Right kidney (tissue), 1 donor: ENCODE results near the gene PDSS1.
"Not testable (repeated sequence)": the region's sequence is repeated elsewhere in the genome, so short reads cannot be mapped to it uniquely, and the experiment has no call there.

ENCODE experiments used
- DNase-seq: peaks from one replicate; pipeline ENCODE4 v3.0.0-alpha.2; 2016

The PDSS1 gene

DNA sequence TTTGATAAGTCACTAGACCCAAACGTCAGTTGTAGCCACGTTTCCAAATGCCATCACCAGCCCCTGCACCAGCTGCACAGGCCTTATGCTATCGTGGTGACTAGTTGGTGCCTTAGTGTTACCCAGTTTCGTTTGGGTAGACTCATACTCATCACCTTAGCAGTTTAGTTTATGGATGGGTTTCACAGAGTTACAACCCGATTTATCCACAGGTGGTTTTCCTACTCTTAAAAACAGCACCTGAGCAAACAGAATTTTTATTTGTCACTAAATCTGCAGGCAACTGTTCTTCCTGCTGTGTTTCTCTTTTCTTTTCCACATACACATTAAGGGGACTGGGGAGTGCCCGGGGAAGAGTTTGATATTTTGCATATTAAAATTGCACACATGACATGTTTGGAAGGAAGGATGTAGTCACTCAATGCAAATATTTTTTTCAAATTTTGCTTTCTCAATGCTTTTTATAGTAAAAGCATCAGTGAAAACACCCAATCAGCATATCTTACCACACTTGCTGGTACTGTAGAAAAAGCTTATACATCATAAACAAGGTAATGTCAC, 41.6 kb downstream of the PDSS1 start:
- no peak for DNase-seq

DNA sequence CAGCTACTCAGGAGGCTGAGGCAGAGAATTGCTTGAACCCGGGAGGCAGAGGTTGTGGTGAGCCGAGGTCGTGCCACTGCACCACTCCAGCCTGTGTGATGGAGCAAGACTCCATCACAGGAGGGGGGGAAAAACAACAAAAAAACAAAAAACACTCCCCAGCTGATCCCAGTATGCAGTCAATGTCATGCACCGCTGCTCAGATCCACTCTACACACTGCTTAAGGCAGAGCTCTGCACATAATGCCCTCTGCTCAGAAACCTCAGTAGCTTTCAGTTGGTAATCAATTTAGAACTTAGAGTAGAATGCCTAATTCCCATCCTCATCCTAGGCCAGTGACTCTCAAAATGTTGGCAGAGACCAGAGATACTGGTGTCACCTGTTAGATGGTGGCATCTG, 43.9 kb downstream of the PDSS1 start:
- DNase-seq, result no peak

DNA sequence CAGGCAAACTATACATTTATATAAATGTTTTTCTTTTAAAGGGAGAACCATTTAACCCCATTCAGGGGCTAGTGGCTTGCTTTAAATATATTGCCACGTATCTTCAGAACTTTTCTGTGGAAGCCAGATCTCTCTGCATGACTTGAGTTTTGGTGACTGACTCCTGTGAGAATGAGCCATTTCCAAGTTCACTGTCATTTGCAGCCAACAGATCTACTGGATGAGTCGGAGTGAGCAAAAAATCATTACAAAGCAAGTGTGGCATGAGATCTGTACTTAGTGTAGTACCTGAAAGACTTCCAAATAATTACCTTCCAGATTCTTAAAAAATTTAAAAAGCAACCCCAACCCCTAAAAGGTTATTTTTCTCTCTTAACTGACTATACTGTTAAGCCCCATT, 45.6 kb downstream of the PDSS1 start:
- no peak for DNase-seq

DNA sequence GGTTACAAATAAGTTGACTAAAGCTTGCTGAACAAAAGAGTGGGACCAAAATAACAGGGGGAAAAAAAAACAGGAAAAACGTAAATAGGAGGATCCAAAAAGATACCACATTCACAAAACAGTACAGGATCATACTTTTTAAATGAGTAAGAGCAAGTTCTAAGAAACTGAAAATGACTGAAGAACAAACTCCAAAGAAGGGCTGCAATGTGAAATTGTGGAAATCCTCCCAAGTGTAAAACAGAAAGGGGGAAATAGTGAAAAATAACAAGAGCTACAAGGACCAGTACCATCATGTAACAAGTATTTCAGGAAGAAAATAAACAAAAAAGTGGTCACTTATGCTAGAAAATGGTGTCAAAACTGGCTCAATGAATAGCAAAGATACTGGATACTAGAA, 46.3 kb downstream of the PDSS1 start:
- DNase-seq, result no peak

DNA sequence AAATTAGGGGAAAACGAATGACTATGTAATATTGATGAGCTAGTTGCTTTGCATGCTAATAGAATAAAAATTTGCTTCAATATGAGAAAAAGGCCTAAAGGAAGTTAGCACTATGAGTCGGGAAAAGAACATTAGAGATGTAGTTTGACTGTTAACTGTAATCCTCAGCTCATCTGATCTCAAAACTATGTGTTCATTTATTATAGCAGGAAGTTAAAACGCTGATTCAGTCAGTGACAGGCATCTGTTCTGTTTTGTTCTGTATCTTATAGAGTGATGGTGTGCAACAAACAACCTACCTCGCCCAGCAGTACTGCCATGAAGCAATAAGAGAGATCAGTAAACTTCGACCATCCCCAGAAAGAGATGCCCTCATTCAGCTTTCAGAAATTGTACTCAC, 48.6 kb downstream of the PDSS1 start:
- no peak for DNase-seq

DNA sequence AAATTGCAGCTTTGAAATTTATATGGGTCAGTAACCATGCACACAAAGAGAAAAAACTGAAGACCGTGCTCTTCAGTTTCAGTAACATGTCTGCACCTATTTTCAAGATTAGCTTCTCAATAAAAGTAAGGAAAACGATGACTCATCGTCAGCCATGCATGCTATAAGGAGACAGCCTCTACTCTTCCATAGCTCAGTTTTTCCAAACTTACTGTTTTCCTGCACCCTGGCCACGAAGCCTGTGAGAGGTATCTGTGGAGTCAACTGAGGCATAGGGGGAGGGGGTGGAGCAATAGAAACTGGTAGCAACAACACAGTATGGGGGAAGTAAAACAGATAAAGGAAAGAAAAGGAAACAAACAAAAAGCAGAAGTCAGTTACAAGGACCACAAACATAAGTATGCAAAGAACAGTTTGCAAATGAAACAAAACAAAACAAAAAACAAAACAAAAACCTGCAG, 58.0 kb downstream of the PDSS1 start:
- no peak for DNase-seq

DNA sequence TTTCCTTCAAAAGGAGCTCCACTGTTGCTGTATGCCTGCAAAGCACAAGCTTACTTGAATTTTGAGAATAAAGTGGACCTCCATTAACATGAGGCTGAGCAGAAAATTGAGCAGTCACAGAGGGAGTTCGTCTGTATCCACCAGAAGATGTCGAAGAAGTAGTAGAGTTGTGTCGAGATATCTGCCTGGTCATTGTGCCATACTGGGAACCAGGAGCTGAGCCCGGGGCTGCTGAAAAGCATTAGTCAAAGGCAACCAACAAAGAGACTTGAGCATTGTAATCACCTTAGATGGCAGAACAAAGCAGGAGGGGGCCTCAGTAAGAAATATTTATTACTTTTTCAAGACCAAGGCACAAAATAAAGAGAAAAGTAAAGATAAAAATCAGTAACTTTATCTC, 61.5 kb downstream of the PDSS1 start:
- DNase-seq, result no peak

DNA sequence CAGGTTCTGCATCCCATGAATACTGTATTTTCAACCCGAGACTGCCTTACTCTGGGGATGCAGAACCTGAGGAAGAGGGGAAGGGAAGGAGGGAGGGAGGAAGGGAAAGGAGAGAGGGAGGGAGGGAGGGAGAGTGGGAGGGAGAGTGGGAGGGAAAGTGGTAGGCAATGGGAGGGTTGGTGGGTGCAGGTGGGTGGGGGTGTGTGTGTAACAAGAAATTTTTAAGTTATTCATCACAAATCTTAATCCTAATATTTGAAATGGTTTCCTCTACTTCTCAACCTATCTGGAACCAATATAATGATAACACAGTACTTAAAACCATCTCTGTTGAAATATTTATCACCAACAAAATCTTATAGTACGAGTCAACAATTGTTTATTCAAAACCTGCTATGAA, 68.0 kb downstream of the PDSS1 start:
- no peak for DNase-seq

DNA sequence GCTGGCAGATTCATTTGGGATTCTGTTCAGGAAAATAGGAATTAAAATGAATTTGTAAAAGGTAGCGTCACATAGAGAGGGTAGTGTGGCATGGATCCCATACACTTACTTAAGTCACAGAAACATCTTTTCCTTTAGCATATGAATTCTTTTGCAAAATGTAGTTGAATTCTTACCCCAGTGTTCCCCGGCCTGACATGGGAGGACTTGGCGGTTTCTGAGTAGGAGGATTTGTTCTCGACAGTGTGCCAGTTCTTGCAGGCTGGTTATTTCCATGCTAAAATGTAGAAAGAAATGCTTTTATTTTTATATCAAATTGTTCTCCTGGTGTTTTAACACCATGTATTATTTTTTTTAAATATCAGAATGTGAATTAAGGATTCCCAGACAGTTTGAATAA, 72.6 kb downstream of the PDSS1 start:
- no peak for DNase-seq

DNA sequence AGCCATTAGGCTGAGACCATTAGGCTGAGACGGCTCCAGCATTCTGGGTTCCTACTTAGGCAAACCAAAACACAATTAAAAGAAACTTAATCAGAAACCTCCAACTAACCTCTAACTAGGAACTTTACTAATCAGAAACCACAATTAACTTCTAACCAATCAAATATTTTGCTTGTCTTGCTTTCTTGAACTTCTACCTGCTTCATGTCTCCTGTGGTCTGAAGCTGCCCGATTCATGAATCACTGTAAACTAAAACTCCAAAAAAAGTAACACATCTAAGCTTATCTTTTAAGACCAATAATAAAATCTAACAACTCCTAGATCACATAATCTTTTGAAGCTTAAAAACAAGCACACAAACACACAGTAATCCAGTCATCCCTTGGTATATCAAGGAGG, 76.1 kb downstream of the PDSS1 start:
- DNase-seq, result no peak

DNA sequence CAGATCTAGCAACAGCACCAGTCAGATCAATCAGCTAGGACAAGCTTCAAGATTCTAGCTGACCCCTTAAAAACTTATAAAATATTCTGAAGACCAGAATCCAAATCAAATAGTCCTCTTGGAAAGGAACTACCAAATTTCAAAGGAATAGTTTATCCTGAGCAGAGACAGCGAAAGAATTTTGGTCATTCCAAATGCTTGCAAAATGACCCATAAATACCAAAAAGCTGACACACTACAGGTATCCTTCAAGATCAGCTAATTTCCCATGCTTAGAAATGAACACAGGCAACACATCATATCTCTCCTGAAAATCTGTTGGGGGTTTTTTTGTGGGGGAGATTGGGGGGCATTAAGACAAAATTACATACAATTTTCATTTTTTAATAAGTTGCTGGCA, 78.8 kb downstream of the PDSS1 start:
- no peak for DNase-seq

DNA sequence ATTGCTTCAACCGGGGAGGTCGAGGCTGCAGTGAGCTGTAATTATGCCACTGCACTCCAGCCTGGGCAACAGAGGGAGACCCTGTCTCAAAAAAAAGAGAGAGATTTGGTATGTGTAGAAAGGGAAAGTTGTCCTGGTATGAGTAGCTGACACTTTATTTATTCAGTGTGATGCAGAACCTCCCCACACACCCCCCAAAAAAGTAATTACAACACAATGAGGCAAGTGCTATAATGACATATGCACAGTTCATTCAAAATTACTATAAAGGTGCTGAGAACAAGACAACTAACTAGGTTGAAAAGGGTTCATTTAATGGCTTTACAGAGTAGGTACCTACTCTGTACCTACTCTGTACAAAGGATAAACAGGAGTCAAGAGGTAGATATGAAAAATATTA, 80.2 kb downstream of the PDSS1 start:
- DNase-seq, result no peak

DNA sequence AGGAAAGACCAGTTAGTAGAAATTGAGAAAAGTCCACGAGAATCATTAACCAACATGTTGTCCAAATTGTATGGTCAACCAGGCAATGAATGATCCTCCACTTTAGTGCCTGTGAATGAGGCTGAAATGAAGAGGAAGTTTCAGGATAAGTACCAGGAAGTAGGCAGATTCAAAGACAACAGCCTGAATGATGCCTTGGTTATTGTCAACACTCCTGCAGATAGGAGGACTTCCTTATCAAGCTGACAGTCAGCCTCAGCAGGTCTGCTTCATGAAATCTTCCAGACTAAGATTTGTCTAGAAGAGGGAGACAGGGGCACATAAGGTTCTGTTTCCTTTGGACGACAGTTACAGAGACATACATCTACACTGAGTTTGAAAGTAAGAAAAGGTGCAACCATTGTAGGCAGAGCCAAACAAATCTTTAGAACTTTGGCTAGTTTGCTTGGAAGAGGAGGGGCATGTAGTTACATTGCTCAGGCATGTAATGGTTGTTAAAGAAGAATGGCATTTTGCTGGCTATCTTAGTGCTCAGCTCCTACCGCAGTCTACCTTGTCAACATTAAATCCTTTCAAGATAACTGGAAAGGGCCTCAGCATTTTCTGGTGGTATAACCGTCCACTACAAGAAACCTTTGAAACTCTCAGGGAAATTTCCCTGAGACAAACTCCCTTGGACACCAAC, 81.8 kb downstream of the PDSS1 start:
- no peak for DNase-seq

DNA sequence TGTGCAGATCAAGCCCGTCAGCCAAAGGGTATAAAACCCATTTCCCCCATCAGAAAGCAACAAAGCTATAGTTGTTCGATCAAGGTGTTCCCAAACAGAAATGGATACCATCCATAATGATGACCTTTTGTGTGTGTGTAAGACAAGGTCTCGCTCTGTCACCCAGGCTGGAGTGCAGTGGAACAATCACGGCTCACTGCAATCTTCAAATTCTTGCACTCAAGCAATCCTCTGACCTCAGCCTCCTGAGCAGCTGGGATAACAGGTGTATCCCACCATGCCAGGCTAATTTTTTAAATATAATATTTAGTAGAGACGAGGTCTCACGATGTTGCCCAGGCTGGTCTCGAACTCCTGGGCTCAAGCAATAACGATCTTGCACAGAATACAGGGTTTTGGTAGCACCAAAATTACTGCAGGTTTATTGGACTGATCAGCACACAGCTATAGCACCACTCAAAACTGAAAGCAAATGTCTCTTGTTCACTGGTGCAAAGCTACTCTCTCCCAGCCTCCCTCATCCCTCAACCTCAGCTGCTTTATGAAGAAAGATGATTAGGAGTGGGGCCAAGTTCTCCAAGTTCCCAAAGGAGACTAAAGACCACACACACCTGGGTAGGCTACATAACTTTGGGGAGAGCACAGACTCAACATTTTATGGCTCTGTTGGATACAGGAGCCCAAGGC, 82.7 kb downstream of the PDSS1 start:
- DNase-seq, result no peak

DNA sequence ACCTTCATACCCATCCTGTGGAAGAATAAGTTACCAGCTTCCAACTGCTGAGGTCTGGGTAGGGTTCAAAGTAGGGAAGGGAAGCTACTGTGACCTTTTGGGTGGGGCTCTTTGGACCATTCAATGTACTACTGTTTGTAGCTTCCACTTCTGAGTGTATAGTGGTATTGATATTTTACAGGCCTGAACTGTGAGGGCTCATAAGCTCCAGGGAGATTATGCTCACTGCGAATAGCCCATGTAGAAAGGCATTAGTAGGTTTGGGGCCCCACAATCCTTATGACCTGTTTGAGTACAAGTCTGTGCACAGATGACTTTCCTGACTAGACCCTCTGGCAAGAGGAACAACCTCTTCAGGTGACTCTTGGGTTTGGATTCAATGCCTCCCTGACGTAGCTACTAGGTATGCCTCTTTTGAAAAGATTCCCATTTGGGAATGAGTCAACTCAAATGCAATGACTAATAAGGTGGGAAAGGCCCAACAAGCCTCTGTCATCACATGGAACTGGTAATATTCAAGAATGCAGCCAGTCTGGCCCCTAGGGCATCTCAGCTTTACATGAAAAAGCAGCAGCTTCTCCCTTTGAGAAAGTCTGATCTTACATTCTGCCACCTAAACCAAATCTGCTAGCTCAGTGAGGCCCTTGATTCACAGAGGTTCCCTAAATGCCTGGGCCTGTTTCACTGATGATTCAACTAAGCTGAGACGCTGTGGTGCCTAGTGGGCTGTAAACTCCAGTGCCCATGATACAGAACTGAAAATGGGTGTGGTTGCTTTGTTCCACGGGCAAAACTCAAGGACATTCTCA, 83.5 kb downstream of the PDSS1 start:
- no peak for DNase-seq

DNA sequence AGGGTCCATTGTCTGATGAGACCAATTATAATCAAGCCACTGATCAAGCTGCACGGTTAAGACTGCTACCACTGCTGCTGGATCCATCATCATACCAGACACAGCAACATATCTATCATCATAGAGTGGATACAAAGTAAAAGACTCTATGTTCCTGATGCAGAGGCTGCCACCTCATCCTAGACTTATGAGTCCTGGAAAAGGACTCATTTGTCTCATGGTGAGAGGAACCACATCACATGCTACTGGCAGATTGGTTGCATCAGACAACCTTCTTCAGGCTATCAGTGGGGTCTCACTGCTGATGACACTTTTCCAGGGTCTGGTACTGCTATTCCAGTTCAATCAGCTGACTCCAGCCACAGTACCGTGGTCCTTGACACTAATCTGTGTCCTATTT, 84.3 kb downstream of the PDSS1 start:
- no peak for DNase-seq

DNA sequence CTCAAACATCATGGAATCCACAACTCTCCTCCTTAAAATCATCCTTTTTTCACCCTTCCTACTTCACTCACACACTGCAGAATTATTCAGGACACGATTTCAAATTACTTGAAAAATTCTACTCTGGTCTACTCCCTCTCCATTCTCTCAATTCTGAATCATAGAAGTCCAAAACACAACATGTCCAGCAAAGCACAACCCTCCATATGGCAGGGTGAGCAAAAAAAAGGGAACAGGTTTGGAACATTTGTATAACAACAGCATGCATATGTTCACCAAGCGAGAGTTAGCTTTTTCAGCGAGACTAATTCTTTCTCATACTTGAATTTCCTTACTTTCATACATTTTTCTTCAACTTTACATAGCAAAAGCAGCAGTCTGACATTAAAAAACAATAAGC, 89.9 kb downstream of the PDSS1 start:
- no peak for DNase-seq

DNA sequence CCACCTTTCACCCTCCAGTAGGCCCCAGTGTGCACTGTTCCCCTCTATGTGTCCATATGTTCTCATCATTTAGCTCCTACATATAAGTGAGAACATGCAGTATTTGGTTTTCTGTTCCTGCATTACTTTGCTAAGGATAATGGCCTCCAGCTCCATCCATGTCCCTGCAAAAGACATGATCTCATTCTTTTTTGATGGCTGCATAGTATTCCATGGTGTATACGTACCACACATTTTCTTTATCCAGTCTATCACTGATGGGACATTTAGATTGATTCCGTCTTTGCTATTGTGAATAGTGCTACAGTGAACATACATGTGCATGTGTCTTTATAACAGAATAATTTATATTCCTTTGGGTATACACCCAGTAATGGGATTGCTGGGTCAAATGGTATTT, 92.3 kb downstream of the PDSS1 start:
- not testable (repeated sequence) for DNase-seq

DNA sequence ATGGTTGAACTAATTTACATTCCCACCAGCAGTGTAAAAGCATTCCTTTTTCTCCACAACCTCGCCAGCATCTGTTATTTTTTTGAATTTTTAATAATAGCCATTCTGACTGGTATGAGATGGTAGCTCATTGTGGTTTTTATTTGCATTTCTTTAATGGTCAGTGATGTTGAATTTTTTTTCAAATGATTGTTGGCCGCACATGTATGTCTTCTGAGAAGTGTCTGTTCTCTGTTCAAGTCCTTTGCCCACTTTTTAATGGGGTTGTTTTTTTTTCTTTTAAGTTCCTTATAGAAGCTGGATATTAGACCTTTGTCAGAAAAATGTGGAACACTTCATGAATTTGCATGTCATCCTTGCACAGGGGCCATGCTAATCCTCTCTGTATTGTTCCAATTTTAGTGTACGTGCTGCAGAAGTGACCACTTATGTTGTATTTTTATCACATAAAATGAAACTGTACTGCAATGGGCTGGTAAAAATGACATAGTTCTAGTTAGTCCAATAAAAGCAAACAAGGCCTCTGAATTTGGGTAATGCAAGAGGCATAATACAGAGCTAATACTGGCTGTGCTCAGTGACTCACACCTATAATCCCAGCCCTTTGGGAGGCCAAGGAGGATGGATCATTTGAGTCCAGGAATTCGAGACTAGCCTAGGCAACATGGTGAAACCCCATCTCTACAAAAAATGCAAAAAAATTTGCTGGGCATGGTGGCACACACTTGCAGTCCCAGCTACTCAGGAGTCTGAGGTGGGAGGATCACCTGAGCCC, 92.9 kb downstream of the PDSS1 start:
- no peak for DNase-seq

DNA sequence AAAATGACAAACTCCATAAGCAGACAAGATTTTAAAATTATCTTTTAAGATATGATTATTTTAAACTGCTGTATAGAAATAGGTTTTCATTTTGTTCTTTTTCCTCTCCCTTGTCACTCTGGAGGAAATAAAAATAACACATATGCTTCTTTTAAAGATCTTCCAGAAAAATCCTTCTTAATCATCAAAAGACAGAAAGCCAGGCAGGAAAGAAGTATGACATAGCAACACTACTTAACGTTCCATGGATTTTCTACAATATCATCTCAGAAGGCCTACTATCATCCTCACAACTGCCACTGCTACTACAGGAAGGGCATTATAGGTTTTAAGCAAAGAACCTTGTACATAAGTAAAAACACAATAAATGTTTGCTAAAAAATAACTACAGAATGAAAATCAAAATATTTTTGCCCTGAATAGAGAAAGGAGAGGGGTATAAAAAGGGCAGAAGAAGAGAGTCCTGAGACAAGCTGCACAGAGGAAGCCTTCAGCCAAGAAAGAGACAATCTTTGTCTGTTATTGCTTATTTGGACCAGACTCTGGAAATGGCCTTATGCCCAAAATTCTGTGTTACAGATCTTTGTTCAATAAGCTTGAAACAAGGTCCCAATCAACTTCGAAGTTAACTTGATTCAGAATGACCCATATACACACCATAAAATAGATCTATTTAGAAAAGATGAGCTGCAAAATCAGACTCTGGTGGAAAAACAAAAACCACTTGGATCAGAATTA, 95.4 kb downstream of the PDSS1 start:
- no peak for DNase-seq
